ENCODE measurements around the gene LHB.

DNA sequence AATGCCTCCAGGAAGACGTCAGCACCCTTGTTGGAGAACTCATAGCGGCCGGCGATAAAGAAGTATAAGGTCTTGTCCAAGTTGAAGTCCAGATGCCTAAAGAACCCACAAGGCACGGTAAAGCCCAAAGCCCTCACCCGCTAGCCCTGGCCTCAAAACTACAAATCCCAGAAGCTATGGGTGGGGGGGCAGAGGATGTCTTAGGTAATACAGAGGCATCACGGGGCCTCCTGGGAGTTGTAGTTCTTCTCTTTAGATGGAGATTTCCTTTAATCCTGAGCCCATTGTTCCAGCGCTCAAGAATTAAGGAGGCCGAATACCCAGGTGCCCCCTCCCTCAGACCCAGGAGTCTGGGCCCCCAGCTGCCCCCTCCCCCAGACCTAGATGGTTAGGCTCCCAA is 34.6 kb downstream of the LHB start:
- TF ChIP-seq, protein P1, sequence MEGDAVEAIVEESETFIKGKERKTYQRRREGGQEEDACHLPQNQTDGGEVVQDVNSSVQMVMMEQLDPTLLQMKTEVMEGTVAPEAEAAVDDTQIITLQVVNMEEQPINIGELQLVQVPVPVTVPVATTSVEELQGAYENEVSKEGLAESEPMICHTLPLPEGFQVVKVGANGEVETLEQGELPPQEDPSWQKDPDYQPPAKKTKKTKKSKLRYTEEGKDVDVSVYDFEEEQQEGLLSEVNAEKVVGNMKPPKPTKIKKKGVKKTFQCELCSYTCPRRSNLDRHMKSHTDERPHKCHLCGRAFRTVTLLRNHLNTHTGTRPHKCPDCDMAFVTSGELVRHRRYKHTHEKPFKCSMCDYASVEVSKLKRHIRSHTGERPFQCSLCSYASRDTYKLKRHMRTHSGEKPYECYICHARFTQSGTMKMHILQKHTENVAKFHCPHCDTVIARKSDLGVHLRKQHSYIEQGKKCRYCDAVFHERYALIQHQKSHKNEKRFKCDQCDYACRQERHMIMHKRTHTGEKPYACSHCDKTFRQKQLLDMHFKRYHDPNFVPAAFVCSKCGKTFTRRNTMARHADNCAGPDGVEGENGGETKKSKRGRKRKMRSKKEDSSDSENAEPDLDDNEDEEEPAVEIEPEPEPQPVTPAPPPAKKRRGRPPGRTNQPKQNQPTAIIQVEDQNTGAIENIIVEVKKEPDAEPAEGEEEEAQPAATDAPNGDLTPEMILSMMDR (IDR thresholded peaks at IDR 0.05 in 4 of 5, conservative IDR thresholded peaks at IDR 0.05 in 1 of 5): no peak
- TF ChIP-seq POLR2A (IDR thresholded peaks at IDR 0.05): no peak
